ENCODE data around the gene LHX4.

GRCh38 chr1:180268556-180269075 lies 38.6 kb downstream of the LHX4 start:
- TF ChIP-seq, protein P1, sequence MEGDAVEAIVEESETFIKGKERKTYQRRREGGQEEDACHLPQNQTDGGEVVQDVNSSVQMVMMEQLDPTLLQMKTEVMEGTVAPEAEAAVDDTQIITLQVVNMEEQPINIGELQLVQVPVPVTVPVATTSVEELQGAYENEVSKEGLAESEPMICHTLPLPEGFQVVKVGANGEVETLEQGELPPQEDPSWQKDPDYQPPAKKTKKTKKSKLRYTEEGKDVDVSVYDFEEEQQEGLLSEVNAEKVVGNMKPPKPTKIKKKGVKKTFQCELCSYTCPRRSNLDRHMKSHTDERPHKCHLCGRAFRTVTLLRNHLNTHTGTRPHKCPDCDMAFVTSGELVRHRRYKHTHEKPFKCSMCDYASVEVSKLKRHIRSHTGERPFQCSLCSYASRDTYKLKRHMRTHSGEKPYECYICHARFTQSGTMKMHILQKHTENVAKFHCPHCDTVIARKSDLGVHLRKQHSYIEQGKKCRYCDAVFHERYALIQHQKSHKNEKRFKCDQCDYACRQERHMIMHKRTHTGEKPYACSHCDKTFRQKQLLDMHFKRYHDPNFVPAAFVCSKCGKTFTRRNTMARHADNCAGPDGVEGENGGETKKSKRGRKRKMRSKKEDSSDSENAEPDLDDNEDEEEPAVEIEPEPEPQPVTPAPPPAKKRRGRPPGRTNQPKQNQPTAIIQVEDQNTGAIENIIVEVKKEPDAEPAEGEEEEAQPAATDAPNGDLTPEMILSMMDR (IDR thresholded peaks at IDR 0.05) = no peak
- no peak for TF ChIP-seq POLR2A (IDR thresholded peaks at IDR 0.05)
- no peak for TF ChIP-seq POLR2AphosphoS5 (IDR thresholded peaks at IDR 0.05)

All from breast epithelium (tissue), 3 donors.